Immature natural killer cell (primary cell): ENCODE measurements around the gene ZNF799. TPM values are rescaled to one million over a fixed set of nuclear protein-coding genes. Genes with fewer than 3 reads are reported as not detected.

Experiments
- DNase-seq, 3 donors: peaks; one replicate each; pipeline ENCODE4 v3.0.0; 2022; ENCODE audit warnings: mixed read lengths in 1 of 3
- H3K27ac Mint-ChIP-seq, 6 donors: one replicate each; pipeline ENCODE4 v1.8.0; 2020; ENCODE audit warnings: mixed read lengths in 6 of 6, mild to moderate bottlenecking in 5 of 6, inconsistent platforms in 4 of 6, moderate library complexity in 3 of 6
- H3K27me3 Mint-ChIP-seq, 3 donors: one replicate each; pipeline ENCODE4 v1.8.0; 2020 to 2021; ENCODE audit warnings: low read depth in 3 of 3, mild to moderate bottlenecking in 3 of 3, mixed read lengths in 3 of 3, moderate library complexity in 3 of 3, inconsistent platforms in 1 of 3
- H3K36me3 Mint-ChIP-seq, 3 donors: one replicate each; pipeline ENCODE4 v1.8.0; 2020; ENCODE audit warnings: mixed read lengths in 3 of 3, inconsistent platforms in 2 of 3, mild to moderate bottlenecking in 2 of 3
- H3K4me1 Mint-ChIP-seq, 2 donors: one replicate each; pipeline ENCODE4 v1.8.0; 2020; ENCODE audit warnings: inconsistent platforms in 2 of 2, mild to moderate bottlenecking in 2 of 2, mixed read lengths in 2 of 2, moderate library complexity in 1 of 2
- H3K4me3 Mint-ChIP-seq, 5 donors: one replicate each; pipeline ENCODE4 v1.8.0; 2020; ENCODE audit warnings: mild to moderate bottlenecking in 5 of 5, mixed read lengths in 5 of 5, inconsistent platforms in 3 of 5, moderate library complexity in 3 of 5
- H3K9me3 Mint-ChIP-seq, 6 donors: one replicate each; pipeline ENCODE4 v1.8.0; 2020; ENCODE audit warnings: mild to moderate bottlenecking in 6 of 6, mixed read lengths in 6 of 6, inconsistent platforms in 4 of 6, moderate library complexity in 3 of 6
- polyA plus RNA-seq, 3 donors: library from polyadenylated mRNA; unstranded; fragments of 300-500 nt; fragmentation: Illumina TruSeq; gene quantifications; one replicate each; pipeline ENCODE4 v1.2.3, GENCODE V29; 2021

The ZNF799 gene
- polyA plus RNA-seq, 3 donors from 2014 or later, result 4.5 to 9.1 (median 4.7) TPM

- H3K36me3 Mint-ChIP-seq, result peaks cover 6 to 11% (median 9%) of the 10 kb centered on the region in 3 donors
- H3K27ac Mint-ChIP-seq, result no peak overlapping the region
- no peaks in the 10 kb centered on the region for H3K27me3 Mint-ChIP-seq
- peaks cover 11 to 20% (median 14%) of the 10 kb centered on the region in 6 donors for H3K9me3 Mint-ChIP-seq
- no peak overlapping the region for H3K4me3 Mint-ChIP-seq
- no peaks in the 10 kb centered on the region for H3K4me1 Mint-ChIP-seq
- DNase-seq, result no peak
Measured at GRCh38 chr19:12345197-12345596, 55.9 kb downstream of the ZNF799 start.

Other genes starting within 250 kb of the ZNF799 start
- gene ZNF625, start 244.5 kb downstream of the ZNF799 start, polyA plus RNA-seq, result 1 to 10 TPM in 1 of 3 donors, under 1 TPM in 1, not detected in 1; 0.51 to 3.6 TPM
- gene ZNF136, start 238.2 kb downstream of the ZNF799 start, polyA plus RNA-seq, result 10 to 100 TPM; 15.1 to 20.1 (median 18.6) TPM
- gene ZNF44, start 106.4 kb downstream of the ZNF799 start, polyA plus RNA-seq, result 10 to 100 TPM; 18.6 to 39.5 (median 19.1) TPM
- 1 to 10 TPM; 1.0 to 5.3 (median 1.2) TPM for gene ZNF563, start 67.6 kb downstream of the ZNF799 start, polyA plus RNA-seq
- 1 to 10 TPM in 2 of 3 donors, under 1 TPM in 1; 0.46 to 2.4 (median 1.4) TPM for gene ZNF442, start 35.6 kb downstream of the ZNF799 start, polyA plus RNA-seq
- gene ZNF443, start 39.8 kb upstream of the ZNF799 start, polyA plus RNA-seq, result 1 to 10 TPM in 2 of 3 donors, not detected in 1; 1.9 to 3.0 TPM
- 1 to 10 TPM; 1.1 to 2.6 (median 2.3) TPM for gene ZNF709, start 83.5 kb upstream of the ZNF799 start, polyA plus RNA-seq
- 10 to 100 TPM; 14.0 to 22.6 (median 16.2) TPM for gene ZNF564, start 150.2 kb upstream of the ZNF799 start, polyA plus RNA-seq
- gene ZNF490, start 209.5 kb upstream of the ZNF799 start, polyA plus RNA-seq, result 1 to 10 TPM; 3.1 to 8.2 (median 3.5) TPM
- 10 to 100 TPM; 10.9 to 21.3 (median 12.9) TPM for gene ZNF791, start 209.6 kb upstream of the ZNF799 start, polyA plus RNA-seq